GM20431 (cell line): Measurements from ENCODE around the gene CD9.
"Not testable (repeated sequence)": the region's sequence is repeated elsewhere in the genome, so short reads cannot be mapped to it uniquely, and the experiment has no call there.

Experiments used
- in situ Hi-C: fragments of 300-500 bp; cut with MseI, MboI; formaldehyde crosslinking; loops from one replicate; pipeline ENCODE4 v1.15.0; 2020; ENCODE audit warnings: low sequenced_read_pairs; ENCODE audit not compliant: unreplicated experiment

Gene CD9, protein sequence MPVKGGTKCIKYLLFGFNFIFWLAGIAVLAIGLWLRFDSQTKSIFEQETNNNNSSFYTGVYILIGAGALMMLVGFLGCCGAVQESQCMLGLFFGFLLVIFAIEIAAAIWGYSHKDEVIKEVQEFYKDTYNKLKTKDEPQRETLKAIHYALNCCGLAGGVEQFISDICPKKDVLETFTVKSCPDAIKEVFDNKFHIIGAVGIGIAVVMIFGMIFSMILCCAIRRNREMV

DNA sequence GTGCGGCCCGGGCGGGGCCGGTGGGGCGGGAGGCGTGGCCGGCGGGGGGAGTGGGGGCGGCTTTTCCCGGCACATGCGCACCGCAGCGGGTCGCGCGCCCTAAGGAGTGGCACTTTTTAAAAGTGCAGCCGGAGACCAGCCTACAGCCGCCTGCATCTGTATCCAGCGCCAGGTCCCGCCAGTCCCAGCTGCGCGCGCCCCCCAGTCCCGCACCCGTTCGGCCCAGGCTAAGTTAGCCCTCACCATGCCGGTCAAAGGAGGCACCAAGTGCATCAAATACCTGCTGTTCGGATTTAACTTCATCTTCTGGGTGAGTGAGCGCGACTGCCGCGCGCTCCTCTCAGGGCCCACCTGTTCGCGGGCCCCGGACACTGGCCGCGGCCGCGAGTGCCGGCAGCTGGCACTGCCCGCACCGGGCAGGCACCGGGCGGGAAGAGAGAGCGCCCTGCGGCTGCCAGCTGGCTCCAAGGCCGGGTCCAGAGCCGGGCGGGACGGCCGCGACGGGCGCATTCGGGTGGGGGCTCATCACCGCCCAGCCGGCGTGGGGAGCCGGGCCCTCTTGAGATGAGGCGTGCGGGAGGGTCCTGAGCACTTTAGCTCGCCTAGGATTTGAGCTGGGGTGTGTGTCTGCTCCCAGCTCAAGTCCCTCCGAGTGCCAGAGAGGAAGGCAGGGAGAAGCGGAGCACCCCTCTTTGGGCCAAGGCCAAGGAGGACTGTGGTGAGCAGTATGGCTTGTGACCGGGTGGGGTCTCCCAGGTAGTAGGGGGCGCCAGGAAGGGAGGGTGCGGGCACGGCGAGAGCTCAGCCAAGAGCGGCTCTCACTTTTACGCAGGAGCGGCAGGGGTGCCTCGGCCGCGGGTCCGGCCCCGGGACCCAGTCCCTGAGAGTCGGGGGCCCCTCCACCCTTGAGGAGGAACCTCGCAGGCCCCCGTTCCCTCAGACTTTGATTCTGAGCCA, at the start of gene CD9:
Gene CD9, plus strand, starts transcription at position 145 of the 957 bp plus-strand sequence. Its CDS starts 100 bp downstream, at position 245.
- in situ Hi-C loops: no loop called here

DNA sequence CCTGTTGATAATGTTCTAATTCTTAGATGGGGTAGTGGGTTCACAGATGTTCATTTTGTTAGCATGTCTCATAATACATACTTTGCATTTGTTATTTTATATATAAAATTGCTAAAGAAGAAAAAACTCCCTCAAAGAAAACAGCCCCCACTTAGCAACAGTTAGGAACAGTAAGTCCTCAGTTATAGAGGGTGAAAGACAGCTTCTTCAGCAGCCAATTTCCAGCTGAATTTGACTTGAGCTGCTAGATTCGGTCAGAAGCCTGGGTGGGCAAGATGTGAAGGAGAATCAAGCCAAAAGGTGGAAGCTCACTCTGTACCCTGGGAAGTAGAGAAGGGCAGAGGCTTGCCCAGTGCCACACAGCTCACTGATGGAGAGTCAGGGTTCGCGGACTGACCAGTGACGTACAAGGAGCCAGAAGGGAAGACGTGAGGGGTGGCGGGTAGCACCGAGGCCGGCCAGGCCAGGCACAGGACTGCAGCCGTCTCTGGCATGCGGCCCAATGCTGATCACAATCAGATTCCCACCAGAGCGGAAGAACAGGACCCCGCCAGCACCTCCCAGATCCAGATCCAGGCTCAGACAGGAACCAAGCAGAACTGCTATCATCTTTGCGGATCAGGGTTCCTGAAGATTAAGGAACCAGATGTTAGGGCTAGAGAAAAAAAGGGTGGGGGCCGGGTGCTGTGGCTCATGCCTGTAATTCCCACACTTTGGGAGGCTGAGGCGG, 45.3 kb upstream of the CD9 start:
- in situ Hi-C loops: no loop called here

DNA sequence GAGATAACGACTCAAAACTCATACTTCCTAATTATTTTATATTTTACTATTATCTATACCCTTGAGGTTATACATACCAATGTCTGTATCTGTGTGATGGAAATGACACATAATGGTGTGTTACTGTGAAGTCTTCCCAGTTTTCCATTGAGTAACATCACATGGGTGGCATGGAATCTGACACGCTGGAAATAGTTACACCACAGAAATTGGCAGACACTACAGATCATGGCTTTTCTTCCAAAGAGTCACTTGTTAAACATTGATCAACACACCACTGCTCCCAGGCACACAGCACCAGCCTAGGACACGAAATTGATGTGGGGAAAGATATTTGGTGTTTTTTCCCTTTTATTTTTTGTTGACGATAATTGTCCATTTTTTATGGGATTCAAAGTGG, 42.7 kb upstream of the CD9 start:
- in situ Hi-C loops: no loop called here

DNA sequence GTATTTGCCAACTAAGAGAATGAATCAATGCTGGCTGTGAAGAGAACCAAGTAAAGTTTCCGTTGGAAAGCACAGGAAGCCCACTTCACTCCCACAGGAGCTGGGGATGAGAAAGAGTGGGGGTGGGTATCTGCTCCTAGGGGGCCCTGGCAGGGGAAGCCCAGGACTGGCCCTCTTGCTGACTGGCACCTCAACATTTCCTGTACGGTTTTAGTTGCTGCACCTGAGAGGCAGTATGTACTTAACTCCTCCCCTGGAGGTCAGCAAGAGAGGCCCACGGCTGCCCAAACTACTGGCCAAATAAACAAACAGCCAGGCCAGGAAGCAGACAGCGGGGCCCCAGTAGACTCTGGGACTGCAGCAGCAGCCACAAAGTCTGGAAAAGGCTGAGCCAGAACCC, 41.9 kb upstream of the CD9 start:
- in situ Hi-C loops: no loop called here

DNA sequence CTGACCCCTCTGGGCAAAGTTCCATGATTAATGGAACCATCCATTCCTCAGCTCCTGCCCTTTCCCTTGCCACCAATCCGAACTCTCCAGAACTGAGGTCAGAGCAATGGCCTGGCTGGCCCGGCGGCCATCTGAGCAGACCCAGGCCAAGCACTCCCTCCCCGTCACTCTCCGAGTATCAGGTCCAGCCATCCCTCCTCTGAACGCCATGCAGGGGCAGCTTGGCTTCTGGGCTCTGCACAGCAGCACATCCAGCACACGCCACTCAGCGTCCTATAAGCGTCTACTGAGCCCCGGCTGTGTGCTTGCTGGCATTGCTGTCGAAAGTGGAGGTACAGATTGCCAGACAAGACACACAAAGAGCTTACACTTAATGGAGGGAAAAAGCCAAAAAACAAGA, 41.5 kb upstream of the CD9 start:
- in situ Hi-C loops: no loop called here

DNA sequence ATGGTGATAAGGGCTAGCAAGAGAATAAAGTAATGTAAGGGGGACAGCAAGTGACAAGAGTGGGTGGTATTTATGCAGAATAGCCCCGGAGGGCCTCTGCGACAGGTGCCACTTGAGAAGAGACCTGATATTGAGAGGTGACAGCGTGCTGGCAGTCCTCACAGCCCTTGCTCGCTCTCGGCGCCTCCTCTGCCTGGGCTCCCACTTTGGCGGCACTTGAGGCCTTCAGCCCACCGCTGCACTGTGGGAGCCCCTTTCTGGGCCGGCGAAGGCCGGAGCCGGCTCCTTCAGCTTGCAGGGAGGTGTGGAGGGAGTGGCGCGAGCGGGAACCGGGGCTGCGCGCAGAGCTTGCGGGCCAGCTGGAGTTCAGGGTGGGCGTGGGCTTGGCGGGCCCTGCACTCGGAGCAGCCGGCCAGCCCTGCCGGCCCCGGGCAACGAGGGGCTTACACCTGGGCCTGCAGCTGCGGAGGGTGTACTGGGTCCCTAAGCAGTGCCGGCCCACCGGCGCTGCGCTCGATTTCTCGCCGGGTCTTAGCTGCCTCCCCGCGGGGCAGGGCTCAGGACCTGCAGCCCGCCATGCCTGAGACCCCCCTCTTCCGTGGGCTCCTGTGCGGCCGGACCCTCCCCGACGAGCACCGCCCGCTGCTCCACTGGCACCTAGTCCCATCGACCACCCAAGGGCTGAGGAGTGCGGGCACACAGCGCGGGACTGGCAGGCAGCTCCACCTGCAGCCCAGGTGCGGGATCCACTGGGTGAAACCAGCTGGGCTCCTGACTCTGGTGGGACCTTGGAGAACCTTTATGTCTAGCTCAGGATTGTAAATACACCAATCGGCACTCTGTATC, 40.8 kb upstream of the CD9 start:
- in situ Hi-C loops: not testable (repeated sequence)

DNA sequence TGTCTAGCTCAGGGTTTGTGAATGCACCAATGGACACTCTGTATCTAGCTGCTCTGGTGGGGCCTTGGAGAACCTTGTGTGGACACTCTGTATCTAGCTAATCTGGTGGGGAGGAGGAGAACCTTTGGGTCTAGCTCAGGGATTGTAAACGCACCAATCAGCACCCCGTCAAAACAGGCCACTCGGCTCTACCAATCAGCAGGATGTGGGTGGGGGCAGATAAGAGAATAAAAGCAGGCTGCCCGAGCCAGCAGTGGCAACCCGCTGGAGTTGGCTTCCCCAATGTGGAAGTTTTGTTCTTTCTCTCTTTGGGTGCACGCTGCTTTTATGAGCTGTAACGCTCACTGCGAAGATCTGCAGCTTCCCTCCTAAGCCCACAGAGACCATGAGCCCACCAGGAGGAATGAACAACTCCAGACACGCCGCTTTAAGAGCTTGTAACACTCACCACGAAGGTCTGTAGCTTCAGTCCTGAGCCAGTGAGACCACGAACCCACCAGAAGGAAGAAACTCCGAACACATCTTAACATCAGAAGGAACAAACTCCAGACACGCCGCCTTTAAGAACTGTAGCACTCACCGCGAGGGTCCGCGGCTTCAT, 40.1 kb upstream of the CD9 start:
- in situ Hi-C loops: not testable (repeated sequence)

DNA sequence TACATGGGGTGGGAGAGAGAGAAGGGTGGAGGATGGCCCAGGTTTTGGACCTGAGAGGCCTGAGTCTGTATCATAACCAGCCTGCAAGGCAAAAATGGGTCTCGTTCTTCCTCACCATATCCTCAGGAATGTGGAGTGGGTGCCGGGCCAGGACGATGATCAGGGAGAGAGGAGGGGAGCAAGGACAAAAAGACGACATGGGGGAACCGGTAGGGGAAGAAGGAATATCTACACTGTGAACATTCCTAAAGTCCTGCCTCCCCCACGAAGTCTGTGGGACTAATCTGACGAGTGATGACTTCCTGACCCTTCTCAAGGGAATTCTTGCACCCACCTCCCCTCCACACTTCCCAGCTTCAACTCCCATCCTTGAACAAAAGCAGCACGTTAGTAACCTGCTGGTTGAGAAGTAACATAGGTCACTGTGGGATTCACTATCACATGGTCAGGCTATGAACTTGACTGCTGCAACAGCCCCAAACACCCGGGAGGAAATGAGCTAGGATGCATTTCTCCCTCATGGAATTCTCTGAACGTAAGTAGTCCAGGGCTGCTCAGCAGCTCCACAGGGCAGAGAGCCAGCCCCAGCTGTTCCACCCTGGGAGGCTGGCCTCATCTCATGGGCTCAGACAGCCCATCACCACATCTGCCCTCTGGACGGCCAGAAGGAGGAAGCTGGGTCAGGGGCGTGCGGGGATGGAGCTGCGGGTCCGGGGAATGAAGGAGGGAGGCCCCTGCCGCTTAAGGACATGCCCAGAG, 38.9 kb upstream of the CD9 start:
- in situ Hi-C loops: no loop called here

DNA sequence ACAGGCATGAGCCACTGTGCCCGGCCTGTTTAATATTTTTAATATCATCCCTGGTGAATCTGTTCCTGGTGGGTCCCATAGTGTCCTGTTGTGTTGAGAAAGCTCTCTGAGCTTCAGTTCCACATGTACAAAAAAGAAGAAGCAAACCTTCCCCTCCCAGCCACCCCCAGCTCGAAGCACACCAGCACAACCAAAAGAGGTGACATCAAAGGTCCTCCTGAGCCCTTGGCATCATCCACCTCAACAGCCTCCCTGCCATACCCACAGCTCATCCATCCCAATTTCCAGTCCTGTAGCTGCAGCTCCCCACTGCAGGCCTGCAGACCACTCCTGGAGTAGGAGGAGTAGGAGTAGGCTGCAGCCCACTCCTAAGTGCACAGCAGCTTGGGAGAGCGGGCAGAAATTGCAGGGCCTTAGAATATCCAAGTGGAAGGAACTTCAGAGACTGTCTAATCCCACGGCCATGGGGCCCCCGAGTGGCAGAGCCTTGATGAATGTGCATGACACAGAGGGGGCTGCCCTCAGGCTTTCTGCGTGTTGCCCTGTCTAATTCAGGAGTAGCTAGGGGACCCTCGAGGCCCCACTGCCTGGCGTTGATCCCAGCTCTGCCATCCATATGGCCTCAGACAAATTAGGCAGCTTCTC, 36.7 kb upstream of the CD9 start:
- in situ Hi-C loops: no loop called here

DNA sequence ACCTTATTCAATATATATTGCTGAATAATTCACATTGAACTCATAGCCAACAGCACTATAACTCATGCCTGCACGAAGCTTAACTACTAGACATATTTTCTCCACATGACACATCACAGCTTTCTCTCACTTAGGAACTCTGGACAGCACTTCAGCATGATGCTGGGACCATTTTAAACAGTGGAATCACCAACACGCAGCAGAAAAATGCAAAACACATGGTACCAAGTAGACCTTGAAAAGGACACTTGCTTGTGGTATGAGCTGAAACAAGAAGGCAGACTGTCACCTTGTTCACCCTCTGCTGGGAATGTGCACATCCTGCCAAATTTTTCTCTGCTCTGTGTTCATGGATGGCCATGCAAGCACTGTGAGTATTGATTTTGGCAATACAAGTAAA, 34.8 kb upstream of the CD9 start:
- in situ Hi-C loops: no loop called here

DNA sequence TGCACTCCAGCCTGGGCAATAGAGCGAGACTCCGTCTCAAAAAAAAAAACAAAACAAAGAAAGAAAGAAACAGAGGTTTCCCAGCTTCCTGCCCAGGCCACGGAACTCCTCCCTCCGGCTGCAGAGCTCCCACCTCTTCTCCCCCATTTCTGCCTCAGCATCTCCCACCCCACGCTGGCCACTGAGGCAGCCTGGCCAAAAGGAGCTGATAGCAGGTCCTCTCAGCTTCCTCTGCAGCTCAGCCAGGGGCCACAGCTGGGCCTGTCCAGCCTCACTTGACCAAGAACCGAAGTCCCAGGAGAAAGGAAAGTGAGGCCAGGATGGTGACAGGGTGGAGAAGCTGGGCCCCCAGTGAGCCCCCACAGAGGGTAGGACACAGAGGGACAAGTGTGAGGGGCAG, 33.4 kb upstream of the CD9 start:
- in situ Hi-C loops: no loop called here

DNA sequence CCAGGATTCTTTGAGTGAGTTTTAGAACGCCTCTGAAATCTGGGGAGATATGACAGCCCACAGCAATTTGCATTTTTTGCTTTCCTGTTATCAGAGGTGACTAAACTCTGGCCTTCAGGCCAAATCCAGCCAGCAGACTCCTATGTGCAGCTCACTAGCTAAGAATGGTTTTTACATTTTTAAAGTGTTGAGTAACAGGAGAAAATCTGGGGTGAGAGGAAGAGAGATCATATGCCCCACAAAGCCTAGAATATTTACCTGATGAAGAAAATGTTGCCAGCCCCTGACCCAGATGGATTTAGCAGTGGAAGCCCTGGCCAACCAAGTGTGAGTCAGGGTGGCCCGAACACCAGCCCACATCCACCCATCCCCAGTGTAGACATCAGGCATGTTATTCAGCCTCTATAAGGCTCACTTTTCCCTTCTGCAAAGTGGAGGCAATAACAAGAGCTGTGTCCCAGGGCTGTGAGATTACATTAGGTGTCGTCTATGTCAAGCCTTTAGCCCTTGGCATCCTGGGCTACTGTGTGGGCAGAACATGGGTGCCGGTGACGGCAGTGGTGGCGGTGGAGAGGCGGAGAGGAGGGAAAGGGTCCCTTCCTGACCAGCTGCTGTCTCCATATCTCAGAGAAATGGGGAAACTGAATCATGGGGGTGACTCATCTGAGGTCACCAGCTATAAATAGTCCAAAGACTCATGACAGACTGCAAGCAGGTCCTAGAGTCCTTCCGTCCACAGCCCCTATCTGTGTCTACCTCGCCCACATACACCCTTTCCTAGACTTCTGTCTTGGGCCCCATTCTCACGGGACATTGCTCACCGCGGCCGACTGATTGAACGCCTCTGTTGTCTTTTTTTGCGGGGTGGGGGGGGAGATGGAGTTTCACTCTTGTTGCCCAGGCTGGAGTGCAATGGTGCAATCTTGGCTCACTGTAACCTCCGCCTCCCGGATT, 32.6 kb upstream of the CD9 start:
- in situ Hi-C loops: no loop called here

DNA sequence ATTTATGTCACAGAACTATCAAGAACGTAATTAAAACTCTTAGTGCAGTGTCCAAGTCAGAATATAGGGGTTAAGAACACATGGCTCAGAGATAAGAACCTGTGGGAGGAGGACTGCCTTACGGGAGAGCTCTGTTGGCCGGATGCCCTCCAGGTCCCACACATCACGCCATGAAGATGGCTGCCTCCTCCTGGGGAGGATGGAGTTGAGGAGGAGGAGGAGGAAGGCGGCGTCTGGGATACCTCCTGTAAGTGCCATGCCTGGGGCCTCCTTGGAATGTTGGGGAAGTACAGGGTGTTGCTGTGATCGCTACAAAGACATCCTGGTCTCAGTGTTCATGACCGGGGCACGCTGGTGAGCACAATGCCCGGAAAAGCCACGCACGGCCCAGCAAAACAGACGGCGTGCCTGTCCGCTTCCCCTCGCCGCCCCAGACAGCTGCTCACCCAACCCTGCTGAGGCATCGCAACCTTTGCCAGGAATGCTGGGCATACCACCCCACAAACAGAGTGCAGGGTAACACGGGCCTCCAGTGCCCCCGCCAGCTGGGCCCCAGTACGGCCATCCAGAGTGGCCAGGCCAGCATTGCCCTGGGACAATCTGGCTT, 28.7 kb upstream of the CD9 start:
- in situ Hi-C loops: no loop called here

DNA sequence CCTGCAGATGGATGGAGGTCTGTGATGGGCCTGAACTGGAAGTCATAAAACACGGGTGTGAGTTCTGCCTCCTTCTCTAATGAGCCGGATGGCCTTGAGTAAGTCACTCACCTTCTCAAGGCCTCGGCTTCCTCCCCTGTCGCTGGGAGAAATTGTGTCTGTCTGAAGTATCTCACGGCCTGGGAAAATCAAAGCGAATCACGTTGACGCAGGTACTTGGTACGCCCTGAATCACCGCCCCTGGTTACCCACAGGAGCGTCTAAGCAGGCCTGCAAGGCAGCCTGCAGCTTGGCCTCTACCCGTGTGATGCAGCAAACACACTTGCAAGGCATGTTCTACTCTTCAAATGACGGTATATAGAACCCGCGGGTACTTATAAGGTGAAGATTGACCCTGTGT, 28.1 kb upstream of the CD9 start:
- in situ Hi-C loops: no loop called here

DNA sequence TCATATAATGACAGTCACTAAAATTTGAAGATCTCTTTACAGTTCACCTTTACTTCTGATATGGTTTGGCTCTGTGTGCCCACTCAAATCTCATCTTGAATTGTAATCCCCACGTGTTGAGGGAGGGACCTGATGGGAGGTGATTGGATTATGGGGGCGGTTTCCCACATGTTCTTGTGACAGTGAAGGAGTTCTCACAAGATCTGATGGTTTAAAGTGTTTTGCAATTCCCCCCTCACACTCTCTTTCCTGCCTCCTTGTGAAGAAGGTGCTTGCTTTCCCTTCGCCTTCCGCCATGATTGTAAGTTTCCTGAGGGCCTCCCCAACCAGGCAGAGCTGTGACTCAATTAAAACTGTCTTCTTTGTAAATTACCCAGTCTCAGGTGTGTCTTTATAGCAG, 27.3 kb upstream of the CD9 start:
- in situ Hi-C loops: no loop called here

DNA sequence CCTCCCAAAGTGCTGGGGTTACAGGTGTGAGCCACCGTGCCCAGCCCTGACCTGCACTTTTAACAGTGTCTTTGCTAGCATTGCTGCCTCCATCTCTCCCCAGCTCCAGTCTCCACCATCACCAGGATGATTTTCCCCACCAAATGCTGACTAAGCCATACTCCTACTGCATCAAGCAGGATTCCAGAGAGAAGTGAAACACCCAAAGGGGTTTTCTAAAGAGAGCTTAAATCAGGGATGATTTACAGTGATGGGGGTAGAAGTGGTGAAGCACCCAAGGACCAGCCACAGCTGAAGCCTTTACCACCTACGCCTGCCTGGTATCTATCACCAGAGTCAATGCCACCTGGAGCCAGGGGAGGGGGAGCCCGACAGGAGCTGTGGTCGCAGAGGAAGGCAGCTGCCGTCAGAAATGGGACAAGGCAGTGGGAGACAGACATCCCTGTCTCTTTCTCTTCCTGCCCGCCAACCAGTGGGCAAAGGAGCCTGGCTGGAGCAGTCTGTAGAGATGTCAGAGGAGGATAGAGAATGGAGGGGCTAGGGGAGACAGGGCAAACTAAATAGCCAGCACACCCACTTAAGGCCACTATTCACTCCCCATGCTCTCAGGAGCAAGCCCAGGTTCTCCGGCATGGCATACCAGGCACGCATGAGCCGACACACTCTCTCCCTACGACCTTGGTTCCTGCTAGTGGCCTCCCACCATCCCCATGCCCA, 22.4 kb upstream of the CD9 start:
- in situ Hi-C loops: no loop called here
